Measurements from ENCODE around the gene KIAA1614. TPM values are rescaled to one million over a fixed set of nuclear protein-coding genes. Genes with fewer than 3 reads are reported as not detected.
A peak's percentile ranks its signal among the peaks of the same experiment; 100 is the strongest.

Gene KIAA1614
- total RNA-seq, 6 experiments from 2014 or later = 2.9 to 4.7 (median 3.9) TPM

DNA sequence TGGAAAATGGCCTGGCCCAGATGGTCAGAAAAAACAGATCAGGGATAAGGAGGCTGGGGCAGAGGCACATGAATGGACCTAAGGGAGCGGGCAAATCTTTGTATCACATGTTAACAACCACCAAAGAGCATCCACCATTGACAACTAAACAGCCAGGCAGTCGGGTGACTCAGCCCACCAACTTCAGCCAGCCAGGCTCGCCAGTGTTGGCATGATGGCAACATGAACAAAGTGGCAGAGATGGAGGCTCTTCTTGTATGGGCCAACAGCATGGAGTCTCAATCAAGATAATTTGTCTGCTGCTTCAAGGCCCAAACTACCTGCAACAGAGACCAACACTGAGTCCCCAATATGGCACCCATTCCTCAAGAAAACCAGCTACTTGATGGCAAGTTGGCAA, 16.5 kb upstream of the KIAA1614 start:
- no peak overlapping the region for H3K4me3 Mint-ChIP-seq
- H3K4me1 Mint-ChIP-seq (ENCODE audit: low read depth) = peaks cover 13% of the 10 kb centered on the region
- H3K27ac Mint-ChIP-seq = no peak overlapping the region
- DNase-seq = no peak
- H3K36me3 Mint-ChIP-seq (ENCODE audit: low read depth) = peaks cover 14% of the 10 kb centered on the region
- peaks cover 2% of the 10 kb centered on the region for H3K27me3 Mint-ChIP-seq (ENCODE audit: insufficient read depth)
- H3K9me3 Mint-ChIP-seq = no peaks in the 10 kb centered on the region
- TF ChIP-seq, protein P1, sequence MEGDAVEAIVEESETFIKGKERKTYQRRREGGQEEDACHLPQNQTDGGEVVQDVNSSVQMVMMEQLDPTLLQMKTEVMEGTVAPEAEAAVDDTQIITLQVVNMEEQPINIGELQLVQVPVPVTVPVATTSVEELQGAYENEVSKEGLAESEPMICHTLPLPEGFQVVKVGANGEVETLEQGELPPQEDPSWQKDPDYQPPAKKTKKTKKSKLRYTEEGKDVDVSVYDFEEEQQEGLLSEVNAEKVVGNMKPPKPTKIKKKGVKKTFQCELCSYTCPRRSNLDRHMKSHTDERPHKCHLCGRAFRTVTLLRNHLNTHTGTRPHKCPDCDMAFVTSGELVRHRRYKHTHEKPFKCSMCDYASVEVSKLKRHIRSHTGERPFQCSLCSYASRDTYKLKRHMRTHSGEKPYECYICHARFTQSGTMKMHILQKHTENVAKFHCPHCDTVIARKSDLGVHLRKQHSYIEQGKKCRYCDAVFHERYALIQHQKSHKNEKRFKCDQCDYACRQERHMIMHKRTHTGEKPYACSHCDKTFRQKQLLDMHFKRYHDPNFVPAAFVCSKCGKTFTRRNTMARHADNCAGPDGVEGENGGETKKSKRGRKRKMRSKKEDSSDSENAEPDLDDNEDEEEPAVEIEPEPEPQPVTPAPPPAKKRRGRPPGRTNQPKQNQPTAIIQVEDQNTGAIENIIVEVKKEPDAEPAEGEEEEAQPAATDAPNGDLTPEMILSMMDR (IDR thresholded peaks at IDR 0.05) = no peak

DNA sequence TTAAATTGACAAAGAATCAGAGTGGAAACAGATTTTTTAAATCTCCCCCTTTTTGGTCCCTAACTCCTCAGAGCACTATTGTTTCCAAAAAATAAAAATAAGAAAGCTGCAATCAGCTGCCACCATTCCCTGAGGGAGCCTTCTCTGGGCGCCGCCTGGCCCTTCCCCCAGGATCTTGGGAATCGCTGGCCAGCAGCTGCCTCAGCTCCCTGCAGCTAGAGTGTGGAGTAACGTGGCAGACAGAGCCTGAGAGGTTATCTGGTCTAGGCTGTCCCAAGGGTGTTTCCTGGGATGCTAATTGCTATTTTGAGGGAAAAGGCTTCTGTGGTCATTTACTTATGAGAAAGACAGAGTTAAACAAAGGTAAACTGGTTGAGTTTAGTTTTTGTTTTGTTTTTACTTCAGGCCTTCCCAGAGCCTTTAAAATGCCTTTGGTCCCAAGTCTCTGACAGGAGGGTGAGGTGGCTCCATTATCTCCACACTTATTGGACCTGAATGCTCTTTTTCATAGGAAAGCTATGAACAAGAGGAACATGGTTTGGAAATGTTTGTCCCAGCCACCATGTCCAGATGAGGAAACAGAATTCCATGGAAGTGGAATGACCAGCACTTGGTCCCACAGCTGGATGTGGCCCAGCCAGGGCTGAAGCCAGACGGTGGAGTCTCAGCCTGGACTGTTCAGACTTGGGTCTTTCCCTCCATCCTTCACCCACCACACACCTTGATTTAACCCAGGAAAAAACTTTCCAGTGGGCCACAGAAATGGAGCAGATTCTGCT, 14.1 kb upstream of the KIAA1614 start:
- Mint-ChIP-seq H3K4me3 (peak overlapping the region; percentile 5; the same call in 1 of the 2 replicates), H3K9me3 (no peaks in the 10 kb centered on the region), H3K4me1 (ENCODE audit: low read depth) (peaks cover 13% of the 10 kb centered on the region), H3K36me3 (ENCODE audit: low read depth) (peaks cover 14% of the 10 kb centered on the region), H3K27ac (peak overlapping the region; percentile 56), H3K27me3 (ENCODE audit: insufficient read depth) (peaks cover 6% of the 10 kb centered on the region)
- no peak for DNase-seq
- TF ChIP-seq, protein P1 (IDR thresholded peaks at IDR 0.05) = no peak

DNA sequence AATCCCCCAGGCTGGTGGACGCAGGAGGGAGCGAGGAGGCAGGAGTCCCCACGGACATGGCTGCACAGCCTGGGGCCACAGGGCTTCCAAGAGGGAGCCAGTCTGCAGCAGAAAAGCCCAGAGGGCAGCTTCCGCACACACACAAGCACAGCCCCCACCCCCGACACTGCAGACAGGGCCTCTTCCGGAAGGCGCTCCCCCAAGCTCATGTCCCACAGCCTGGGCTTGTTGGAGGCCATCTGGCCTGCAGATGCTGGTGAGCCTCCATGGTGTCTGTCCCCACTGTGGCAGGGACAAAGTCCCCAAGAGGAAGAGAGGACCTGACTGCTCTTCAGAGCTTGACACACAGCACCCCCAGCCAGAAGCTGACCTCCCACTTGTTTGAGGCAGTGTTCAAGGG, 13.4 kb upstream of the KIAA1614 start:
- no peak for DNase-seq
- no peak overlapping the region for H3K4me3 Mint-ChIP-seq
- no peak overlapping the region for H3K27ac Mint-ChIP-seq
- TF ChIP-seq, protein P1 (IDR thresholded peaks at IDR 0.05) = no peak
- peaks cover 6% of the 10 kb centered on the region for H3K27me3 Mint-ChIP-seq (ENCODE audit: insufficient read depth)
- H3K36me3 Mint-ChIP-seq (ENCODE audit: low read depth) = peaks cover 14% of the 10 kb centered on the region
- H3K4me1 Mint-ChIP-seq (ENCODE audit: low read depth) = peaks cover 13% of the 10 kb centered on the region
- no peaks in the 10 kb centered on the region for H3K9me3 Mint-ChIP-seq

DNA sequence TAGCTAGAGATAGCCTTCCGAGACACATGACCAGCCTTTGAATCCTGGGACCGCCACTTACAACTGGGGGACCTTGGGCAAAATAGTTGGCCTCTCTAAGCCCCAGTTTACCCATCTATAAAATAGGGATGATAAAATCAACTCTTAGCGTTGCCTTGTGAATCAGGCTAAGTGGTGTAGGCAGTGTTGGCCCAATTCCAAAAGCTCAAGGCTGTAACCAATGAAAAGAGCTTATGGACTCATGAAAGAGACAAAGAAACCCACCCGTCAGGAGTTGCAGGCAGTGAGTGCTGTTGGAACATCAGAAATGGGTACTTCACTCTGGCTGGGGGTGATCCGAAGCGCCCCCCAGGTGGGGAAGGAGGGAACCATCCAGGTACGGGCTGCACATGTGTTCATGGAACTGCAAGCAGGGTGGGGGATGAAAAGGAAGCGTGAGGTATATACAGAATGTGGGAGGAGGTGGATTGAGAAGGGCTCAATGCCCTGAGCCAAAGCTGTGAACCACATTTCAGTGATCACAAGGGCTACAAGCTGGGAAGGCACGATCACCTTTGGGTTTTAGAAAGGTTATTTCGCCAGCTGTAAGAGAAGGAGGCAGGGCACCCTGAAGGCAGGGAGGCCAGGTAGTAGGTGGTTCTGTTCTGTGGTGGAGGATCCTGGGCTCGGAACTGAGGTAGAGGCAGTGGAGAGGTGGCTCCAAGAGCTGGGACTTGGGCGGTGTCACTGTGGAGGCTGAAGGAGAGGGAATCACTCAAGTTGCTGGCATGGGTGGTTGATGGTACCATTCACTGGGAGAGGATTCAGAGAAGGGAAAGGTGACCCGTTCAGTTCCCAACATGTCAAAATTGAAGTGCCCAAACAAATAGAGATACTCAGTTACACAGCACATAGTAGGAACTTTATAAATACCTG, 11.4 kb upstream of the KIAA1614 start:
- Mint-ChIP-seq H3K4me1 (ENCODE audit: low read depth) (peaks cover 13% of the 10 kb centered on the region), H3K9me3 (no peaks in the 10 kb centered on the region), H3K36me3 (ENCODE audit: low read depth) (no peaks in the 10 kb centered on the region), H3K27me3 (ENCODE audit: insufficient read depth) (peaks cover 6% of the 10 kb centered on the region), H3K27ac (no peak overlapping the region), H3K4me3 (no peak overlapping the region)
- TF ChIP-seq, protein P1 (IDR thresholded peaks at IDR 0.05) = no peak
- no peak for DNase-seq

DNA sequence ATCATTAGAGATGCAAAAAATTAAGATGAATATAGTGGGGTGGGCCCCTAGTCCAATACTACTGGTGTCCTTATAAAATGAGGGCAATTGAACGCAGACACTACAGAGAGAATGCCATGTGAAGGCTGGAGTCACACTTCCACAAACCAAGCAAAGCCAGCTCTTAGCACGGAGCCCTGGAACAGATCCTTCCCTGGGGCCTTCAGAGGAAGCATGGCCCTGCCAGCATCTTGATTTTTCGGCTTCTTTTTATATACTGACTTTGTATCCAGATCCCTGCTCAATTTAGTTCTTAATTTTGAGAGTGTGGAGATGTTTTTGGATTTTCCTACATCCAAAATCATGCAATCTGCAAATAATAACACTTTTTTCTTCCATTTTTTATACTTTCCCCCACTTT, 10.2 kb upstream of the KIAA1614 start:
- TF ChIP-seq, protein P1 (IDR thresholded peaks at IDR 0.05) = no peak
- Mint-ChIP-seq H3K4me1 (ENCODE audit: low read depth) (peaks cover 13% of the 10 kb centered on the region), H3K27me3 (ENCODE audit: insufficient read depth) (peaks cover 6% of the 10 kb centered on the region), H3K27ac (no peak overlapping the region), H3K36me3 (ENCODE audit: low read depth) (no peaks in the 10 kb centered on the region), H3K9me3 (no peaks in the 10 kb centered on the region), H3K4me3 (no peak overlapping the region)
- no peak for DNase-seq
